Tibial nerve (tissue), 4 donors: Measurements from ENCODE around the gene DNASE1. TPM values are rescaled to one million over a fixed set of nuclear protein-coding genes. Genes with fewer than 3 reads are reported as not detected.

Source experiments
- DNase-seq, 2 donors: peaks; one replicate each; pipeline ENCODE4 v3.0.0-alpha.2; 2019; ENCODE audit warnings: low spot score in 2 of 2
- H3K27ac ChIP-seq, 4 donors: fragments of 200-600 bp; sonication (generic) in 3 of 4; one replicate each; pipeline ENCODE4 v1.5.1; 2017 to 2019; ENCODE audit warnings: mild to moderate bottlenecking in 1 of 4
- H3K27me3 ChIP-seq, 2 donors: fragments of 200-600 bp; sonication (generic) in 1 of 2; one replicate each; pipeline versions ENCODE4 v1.5.1 to v1.6.0; 2017 to 2019
- H3K36me3 ChIP-seq, 3 donors: fragments of 200-600 bp; sonication (generic); one replicate each; pipeline ENCODE4 v1.5.1; 2018 to 2019
- H3K4me1 ChIP-seq, 4 donors: fragments of 200-600 bp; sonication (generic) in 3 of 4; one replicate each; pipeline ENCODE4 v1.5.1; 2017 to 2019
- H3K4me3 ChIP-seq, 4 donors: fragments of 200-600 bp; sonication (generic) in 3 of 4; one replicate each; pipeline ENCODE4 v1.5.1; 2017 to 2019; ENCODE audit warnings: mild to moderate bottlenecking in 1 of 4, moderate library complexity in 1 of 4
- H3K9me3 ChIP-seq, 4 donors: fragments of 200-600 bp; sonication (generic) in 3 of 4; one replicate each; pipeline ENCODE4 v1.5.1; 2017 to 2019
- CTCF ChIP-seq, 5 experiments: fragments of 200-600 bp in 3 of 5; fragments of 450-650 bp in 2 of 5; sonication (generic) in 3 of 5; IDR thresholded peaks; one replicate each; pipeline ENCODE4 v1.5.1; 2016 to 2019; ENCODE audit warnings: antibody characterized with exemption in 5 of 5, mild to moderate bottlenecking in 3 of 5, moderate library complexity in 2 of 5
- EP300 ChIP-seq, 2 donors: sonication (generic); formaldehyde crosslinking; IDR thresholded peaks; one replicate each; pipeline ENCODE4 v1.6.1; 2017; ENCODE audit warnings: antibody characterized with exemption in 2 of 2, mild to moderate bottlenecking in 1 of 2
- POLR2A ChIP-seq, 2 donors: fragments of 450-650 bp; IDR thresholded peaks; one replicate each; pipeline ENCODE4 v1.6.1; 2017; ENCODE audit warnings: antibody characterized with exemption in 2 of 2, mild to moderate bottlenecking in 2 of 2, moderate library complexity in 2 of 2
- WGBS, 2 donors: methylation state at CpG; one replicate each; pipeline ENCODE4 v1.1.5; 2018; 5-methylcytosine and 5-hydroxymethylcytosine counted together
- total RNA-seq, 4 donors: library from RNA; depleted of rRNA; stranded (reverse); fragments of >200 nt; gene quantifications; one replicate each; pipeline ENCODE4 v1.1.0, GENCODE V29; 2016

DNASE1 gene
- total RNA-seq, 4 donors from 2014 or later, result 14.4 to 32.0 (median 22.4) TPM

DNA sequence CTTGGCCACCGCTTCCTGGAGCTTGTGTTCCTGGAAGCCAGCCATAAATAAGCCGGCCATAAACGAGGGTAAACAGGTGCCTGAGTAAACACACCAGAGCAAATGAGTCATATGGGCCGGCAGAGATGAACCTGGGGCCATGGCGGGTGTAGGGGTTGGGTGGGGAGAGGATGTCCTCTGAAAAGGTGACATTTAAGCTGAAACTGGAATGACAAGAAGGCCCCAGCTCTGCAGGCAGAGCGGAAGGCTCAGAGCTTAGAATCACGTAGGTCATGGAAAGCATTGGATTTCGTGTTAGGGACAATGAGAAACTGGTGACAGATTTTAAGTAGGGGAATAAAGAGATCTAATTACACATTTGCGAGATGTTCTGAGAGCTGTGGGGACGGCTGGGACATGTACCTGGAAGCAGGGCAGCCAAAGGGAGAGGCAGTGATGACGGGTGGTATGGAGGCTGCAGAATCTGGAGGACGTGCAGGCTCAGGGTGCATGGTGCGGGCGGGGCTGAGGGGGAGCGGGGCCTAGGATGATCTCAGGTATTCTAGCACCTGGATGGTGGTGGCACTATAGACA, 8.1 kb upstream of the DNASE1 start:
- Histone ChIP-seq H3K27me3 (no peaks in the 10 kb centered on the region), H3K36me3 (peaks cover 0 to 31% (median under 1%) of the 10 kb centered on the region in 3 donors), H3K9me3 (no peaks in the 10 kb centered on the region), H3K4me3 (no peak overlapping the region), H3K27ac (no peak overlapping the region), H3K4me1 (no peaks in the 10 kb centered on the region)
- 78 to 79% methylated on average over 15 of the region's 15 CpGs for WGBS, 2 donors
- no peak for DNase-seq
- TF ChIP-seq EP300 (IDR thresholded peaks at IDR 0.05) (no peak), POLR2A (IDR thresholded peaks at IDR 0.05) (no peak), CTCF (IDR thresholded peaks at IDR 0.05) (no peak)

- Histone ChIP-seq H3K27ac (no peak overlapping the region), H3K36me3 (peaks cover 0 to 39% (median 0%) of the 10 kb centered on the region in 3 donors), H3K4me3 (no peak overlapping the region), H3K27me3 (no peaks in the 10 kb centered on the region), H3K4me1 (peaks cover 0 to 4% (median 0%) of the 10 kb centered on the region in 4 donors), H3K9me3 (no peaks in the 10 kb centered on the region)
- no peak for DNase-seq
- TF ChIP-seq POLR2A (IDR thresholded peaks at IDR 0.05) (no peak), EP300 (IDR thresholded peaks at IDR 0.05) (no peak), CTCF (IDR thresholded peaks at IDR 0.05) (no peak)
- 83 to 90% methylated on average over 13 of the region's 13 CpGs for WGBS, 2 donors
These were observed 3.7 kb upstream of the DNASE1 start for GRCh38 chr16:3650631-3651265.

DNA sequence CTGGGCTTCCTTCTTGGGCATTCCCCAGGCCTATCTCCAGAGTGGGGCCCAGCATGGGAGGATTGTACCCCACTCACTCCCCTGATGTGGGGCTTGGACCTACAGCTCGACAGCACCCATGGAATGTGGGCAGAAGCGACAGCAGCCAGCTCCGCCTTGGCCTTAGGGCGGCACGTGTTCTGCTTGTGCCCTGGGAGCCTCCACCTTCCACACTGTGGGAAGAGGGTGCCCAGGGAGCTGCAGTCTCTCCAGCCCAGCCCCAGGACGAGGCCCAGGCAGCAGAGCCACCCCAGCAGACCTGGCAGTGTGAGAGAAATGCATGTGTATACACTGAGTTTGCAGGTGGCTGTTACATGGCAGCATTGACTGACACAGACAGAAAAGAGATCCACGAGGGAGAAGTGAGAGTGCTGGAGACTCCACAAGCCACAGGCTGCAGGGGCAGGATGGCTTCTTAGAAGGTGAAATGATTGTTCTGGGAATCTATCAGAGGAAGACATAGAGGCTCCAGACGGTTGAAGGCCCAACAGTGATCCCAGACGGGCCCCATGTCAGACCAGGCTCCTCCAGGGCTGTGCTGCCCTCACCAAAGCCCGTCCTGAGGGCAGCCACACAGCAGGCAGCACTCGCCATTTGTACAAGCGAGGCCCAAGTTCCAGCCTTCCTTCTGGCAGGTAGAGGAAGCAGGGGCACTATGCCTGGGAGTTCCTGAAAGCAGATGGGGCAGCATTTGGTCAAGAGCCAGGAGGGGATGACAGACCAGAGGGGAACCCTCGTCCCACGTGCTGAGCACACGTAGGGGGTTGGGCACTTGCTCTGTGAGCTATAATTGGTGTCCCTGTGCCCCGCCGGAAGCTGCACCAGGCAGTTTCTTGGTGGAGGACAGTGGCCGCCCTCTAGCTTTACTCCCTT, 2.8 kb upstream of the DNASE1 start:
- Histone ChIP-seq H3K27ac (no peak overlapping the region), H3K4me3 (no peak overlapping the region), H3K4me1 (peaks cover 0 to 4% (median 0%) of the 10 kb centered on the region in 4 donors), H3K27me3 (no peaks in the 10 kb centered on the region), H3K36me3 (peaks cover 0 to 49% (median 0%) of the 10 kb centered on the region in 3 donors), H3K9me3 (no peaks in the 10 kb centered on the region)
- TF ChIP-seq EP300 (IDR thresholded peaks at IDR 0.05) (no peak), CTCF (IDR thresholded peaks at IDR 0.05) (no peak), POLR2A (IDR thresholded peaks at IDR 0.05) (no peak)
- WGBS, 2 donors, result 75 to 83% methylated on average over 16 to 18 of the region's 18 CpGs
- peak in 1 of 2 donors; percentile 0 for DNase-seq

- Histone ChIP-seq H3K27me3 (no peaks in the 10 kb centered on the region), H3K36me3 (peaks cover 0 to 58% (median 8%) of the 10 kb centered on the region in 3 donors), H3K9me3 (no peaks in the 10 kb centered on the region), H3K27ac (no peak overlapping the region), H3K4me3 (no peak overlapping the region), H3K4me1 (peaks cover 0 to 4% (median 0%) of the 10 kb centered on the region in 4 donors)
- 78 to 81% methylated on average over 11 to 14 of the region's 14 CpGs for WGBS, 2 donors
- peak in 1 of 2 donors; percentile 9 for DNase-seq
- TF ChIP-seq EP300 (IDR thresholded peaks at IDR 0.05) (no peak), POLR2A (IDR thresholded peaks at IDR 0.05) (no peak)
These were observed 1.9 kb upstream of the DNASE1 start for GRCh38 chr16:3652373-3653195.

DNA sequence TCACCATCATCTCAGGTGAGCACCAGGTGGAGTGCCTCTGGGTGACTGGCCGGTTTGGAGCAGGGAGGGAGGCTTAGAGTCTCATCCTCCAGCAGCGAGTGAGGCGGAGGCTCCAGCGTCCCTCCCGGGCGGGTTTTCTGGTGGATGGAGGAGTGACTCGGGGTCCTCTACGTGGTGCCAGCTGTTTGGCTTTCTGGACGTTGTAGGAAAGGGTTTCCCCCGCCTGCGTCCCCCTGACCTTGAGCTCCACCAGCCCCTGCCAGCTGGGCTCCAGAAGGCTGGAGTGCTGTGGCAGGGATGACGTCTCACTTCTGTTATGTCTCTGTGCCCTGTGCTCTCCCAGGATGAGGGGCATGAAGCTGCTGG, 522 bp downstream of the DNASE1 start:
- Histone ChIP-seq H3K27me3 (no peaks in the 10 kb centered on the region), H3K4me3 (peak overlapping the region in 1 of 4 donors; percentile 5), H3K36me3 (peaks cover 0 to 81% (median 18%) of the 10 kb centered on the region in 3 donors), H3K9me3 (no peaks in the 10 kb centered on the region), H3K27ac (peak overlapping the region in 1 of 4 donors; percentile 68), H3K4me1 (peaks cover 0 to 4% (median 0%) of the 10 kb centered on the region in 4 donors)
- DNase-seq, result no peak
- no peak for TF ChIP-seq CTCF (IDR thresholded peaks at IDR 0.05)
- TF ChIP-seq POLR2A (IDR thresholded peaks at IDR 0.05), result no peak
- TF ChIP-seq EP300 (IDR thresholded peaks at IDR 0.05), result no peak
- 79 to 80% methylated on average over 12 of the region's 12 CpGs for WGBS, 2 donors
